Thoracic aorta (tissue), 2 donors: Measurements from ENCODE around the gene MED27. TPM values are rescaled to one million over a fixed set of nuclear protein-coding genes. Genes with fewer than 3 reads are reported as not detected.

Experiments used
- ATAC-seq: fragments of 150-250 bp; one replicate; pipeline ENCODE4 v1.8.0; 2017; ENCODE audit warnings: low read depth; ENCODE audit not compliant: insufficient number of reproducible peaks, low FRiP score
- DNase-seq: peaks from one replicate; pipeline ENCODE4 v3.0.0-alpha.2; 2020; ENCODE audit warnings: low spot score
- H3K27ac ChIP-seq, 2 donors: fragments of 200-600 bp; sonication (generic); 1 replicate in 1 of 2; 2 replicates in 1 of 2; pipeline ENCODE4 v1.5.1; 2016; ENCODE audit warnings: mild to moderate bottlenecking in 2 of 2, moderate library complexity in 2 of 2
- H3K27me3 ChIP-seq: fragments of 200-600 bp; sonication (generic); replicated peaks from 2 replicates; pipeline ENCODE4 v1.6.0; 2016; ENCODE audit warnings: mild to moderate bottlenecking; ENCODE audit not compliant: insufficient read depth
- H3K36me3 ChIP-seq: fragments of 200-600 bp; sonication (generic); one replicate; pipeline ENCODE4 v1.5.1; 2016
- H3K4me1 ChIP-seq, 2 donors: fragments of 200-600 bp; sonication (generic); 1 replicate in 1 of 2; 2 replicates in 1 of 2; pipeline versions ENCODE4 v1.5.1 to v1.6.0; 2016; ENCODE audit warnings: low read depth in 2 of 2, mild to moderate bottlenecking in 1 of 2; ENCODE audit not compliant: control insufficient read depth in 1 of 2
- H3K4me3 ChIP-seq: fragments of 200-600 bp; sonication (generic); 2 replicates; pipeline ENCODE4 v1.5.1; 2016; ENCODE audit warnings: mild to moderate bottlenecking
- H3K9me3 ChIP-seq: fragments of 200-600 bp; sonication (generic); 2 replicates; pipeline ENCODE4 v1.5.1; 2016
- CTCF ChIP-seq: fragments of 200-600 bp; sonication (generic); IDR thresholded peaks from one replicate; pipeline ENCODE4 v1.5.1; 2019; ENCODE audit warnings: antibody characterized with exemption
- total RNA-seq, 2 donors: library from RNA; depleted of rRNA; stranded (reverse); fragments of >200 nt; gene quantifications; one replicate each; pipeline versions ENCODE4 v1.1.0 to v1.2.3, GENCODE V29; 2016

The MED27 gene
- total RNA-seq, 2 donors from 2014 or later: 19.3 to 26.5 TPM

- H3K27me3 ChIP-seq: no peaks in the 10 kb centered on the region
- H3K4me1 ChIP-seq: peaks cover 6 to 14% of the 10 kb centered on the region in 2 donors
- H3K9me3 ChIP-seq: no peaks in the 10 kb centered on the region
- DNase-seq (no peak), ATAC-seq (no peak)
- H3K4me3 ChIP-seq: no peak overlapping the region
- H3K36me3 ChIP-seq: no peaks in the 10 kb centered on the region
- H3K27ac ChIP-seq: no peak overlapping the region
- TF ChIP-seq CTCF: no peak
Observed at GRCh38 chr9:132040246-132040645, 39.4 kb downstream of the MED27 start.

GRCh38 chr9:132039284-132039683 lies 40.4 kb downstream of the MED27 start:
- ATAC-seq (no peak), DNase-seq (no peak)
- Histone ChIP-seq H3K4me3 (no peak overlapping the region), H3K9me3 (no peaks in the 10 kb centered on the region), H3K4me1 (peaks cover 6 to 14% of the 10 kb centered on the region in 2 donors), H3K27me3 (no peaks in the 10 kb centered on the region), H3K27ac (no peak overlapping the region), H3K36me3 (no peaks in the 10 kb centered on the region)
- TF ChIP-seq CTCF: no peak

GRCh38 chr9:132037458-132037857 lies 42.2 kb downstream of the MED27 start:
- H3K27me3 ChIP-seq: no peaks in the 10 kb centered on the region
- no peaks in the 10 kb centered on the region for H3K9me3 ChIP-seq
- H3K4me1 ChIP-seq: peaks cover 2 to 10% of the 10 kb centered on the region in 2 donors
- no peak for ATAC-seq
- no peak overlapping the region for H3K27ac ChIP-seq
- DNase-seq: no peak
- no peak for TF ChIP-seq CTCF
- H3K4me3 ChIP-seq: no peak overlapping the region
- H3K36me3 ChIP-seq: no peaks in the 10 kb centered on the region

- H3K9me3 ChIP-seq: no peaks in the 10 kb centered on the region
- no peaks in the 10 kb centered on the region for H3K36me3 ChIP-seq
- ATAC-seq (no peak), DNase-seq (no peak)
- H3K27ac ChIP-seq: no peak overlapping the region
- no peaks in the 10 kb centered on the region for H3K27me3 ChIP-seq
- peaks cover 3 to 5% of the 10 kb centered on the region in 2 donors for H3K4me1 ChIP-seq
- H3K4me3 ChIP-seq: no peak overlapping the region
- TF ChIP-seq CTCF: no peak
Observed at GRCh38 chr9:132036521-132036920, 43.1 kb downstream of the MED27 start.

GRCh38 chr9:132035679-132036078 lies 44.0 kb downstream of the MED27 start:
- Histone ChIP-seq H3K4me3 (no peak overlapping the region), H3K36me3 (no peaks in the 10 kb centered on the region), H3K4me1 (peaks cover 3 to 5% of the 10 kb centered on the region in 2 donors), H3K9me3 (no peaks in the 10 kb centered on the region), H3K27me3 (no peaks in the 10 kb centered on the region), H3K27ac (no peak overlapping the region)
- no peak for DNase-seq
- no peak for ATAC-seq
- TF ChIP-seq CTCF: no peak
